ENCODE results near the gene SLC35E2B.
"Not testable (repeated sequence)": the region's sequence is repeated elsewhere in the genome, so short reads cannot be mapped to it uniquely, and the experiment has no call there.

SLC35E2B gene

GRCh38 chr1:1702506-1702905 lies 9.9 kb upstream of the SLC35E2B start:
- not testable (repeated sequence) for DNase-seq

- DNase-seq = not testable (repeated sequence)
Measured at GRCh38 chr1:1700557-1700956, 8.0 kb upstream of the SLC35E2B start.

DNA sequence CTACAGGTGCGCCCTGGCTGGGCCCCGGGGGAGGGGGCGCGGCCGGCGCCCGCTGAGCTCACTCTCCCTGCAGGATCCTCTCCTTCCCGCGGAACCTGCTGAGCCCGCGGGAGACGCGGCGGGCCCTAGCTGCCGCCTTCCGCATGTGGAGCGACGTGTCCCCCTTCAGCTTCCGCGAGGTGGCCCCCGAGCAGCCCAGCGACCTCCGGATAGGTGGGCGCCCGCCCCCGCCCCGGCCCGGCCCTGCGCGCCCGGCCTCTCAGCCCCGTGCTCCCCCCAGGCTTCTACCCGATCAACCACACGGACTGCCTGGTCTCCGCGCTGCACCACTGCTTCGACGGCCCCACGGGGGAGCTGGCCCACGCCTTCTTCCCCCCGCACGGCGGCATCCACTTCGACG lies 7.5 kb upstream of the SLC35E2B start:
- not testable (repeated sequence) for DNase-seq

DNA sequence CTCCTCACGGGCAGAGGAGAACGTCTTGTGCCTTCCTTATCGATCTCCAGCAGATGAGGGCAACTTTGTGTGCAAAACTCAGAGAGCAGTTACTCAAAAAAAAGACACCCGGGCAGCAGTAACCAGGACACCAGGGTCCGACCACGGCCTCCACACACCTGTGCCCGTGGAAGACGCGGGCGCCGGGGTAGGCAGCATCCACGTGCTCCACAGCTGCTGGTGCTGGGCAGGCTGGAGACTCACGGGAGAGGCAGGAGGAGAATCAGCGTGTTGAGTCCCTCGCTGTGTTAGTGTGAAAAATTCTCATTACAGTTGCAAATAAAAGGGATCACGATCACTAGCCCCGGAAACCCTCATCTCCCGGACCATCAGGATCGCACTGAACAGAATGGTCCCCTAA lies 6.5 kb upstream of the SLC35E2B start:
- not testable (repeated sequence) for DNase-seq

DNA sequence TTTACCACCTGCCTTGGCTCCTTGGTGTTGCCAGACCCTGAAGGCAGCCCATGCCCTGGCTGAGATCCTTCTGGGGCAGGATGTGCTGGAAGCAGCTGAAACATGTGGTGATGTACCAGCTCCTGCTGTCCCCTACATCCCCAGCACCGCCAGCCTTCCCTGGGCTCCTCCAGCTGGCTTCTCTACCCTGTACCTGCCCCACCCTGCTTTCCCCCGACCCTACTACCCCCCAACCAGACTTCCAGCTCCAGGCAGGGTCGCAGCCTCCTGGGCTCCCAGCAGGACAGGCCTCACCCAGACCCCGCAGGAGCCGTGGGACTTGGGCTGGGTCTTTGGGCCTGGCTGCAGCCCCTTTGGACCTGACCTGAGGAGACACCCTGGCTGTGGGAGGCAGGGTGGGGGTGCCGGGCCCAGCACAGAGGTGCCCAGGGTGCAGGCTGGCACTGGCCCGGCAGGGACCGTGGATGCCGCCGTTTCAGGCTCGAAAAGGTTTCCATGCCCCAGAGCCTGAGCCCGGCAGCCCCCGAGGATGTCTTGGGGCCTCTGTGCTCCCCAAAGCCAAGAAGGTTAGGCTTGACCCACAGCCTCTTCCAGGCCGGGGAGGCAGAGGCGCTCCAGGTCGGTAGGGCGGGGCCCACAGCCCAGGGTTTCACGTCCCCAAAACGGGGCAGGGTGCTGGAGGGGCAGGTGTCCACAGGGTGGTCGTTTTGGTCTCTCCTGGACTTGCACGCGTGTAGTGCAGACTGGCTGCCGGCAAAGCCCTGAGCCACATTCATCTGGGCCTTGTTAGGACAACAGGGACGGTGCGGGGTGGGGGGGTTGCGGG lies 5.0 kb upstream of the SLC35E2B start:
- not testable (repeated sequence) for DNase-seq

GRCh38 chr1:1696431-1697357 lies 4.1 kb upstream of the SLC35E2B start:
- not testable (repeated sequence) for DNase-seq

- DNase-seq = peak; percentile 8
Measured at GRCh38 chr1:1692324-1692713, 276 bp downstream of the SLC35E2B start.

DNA sequence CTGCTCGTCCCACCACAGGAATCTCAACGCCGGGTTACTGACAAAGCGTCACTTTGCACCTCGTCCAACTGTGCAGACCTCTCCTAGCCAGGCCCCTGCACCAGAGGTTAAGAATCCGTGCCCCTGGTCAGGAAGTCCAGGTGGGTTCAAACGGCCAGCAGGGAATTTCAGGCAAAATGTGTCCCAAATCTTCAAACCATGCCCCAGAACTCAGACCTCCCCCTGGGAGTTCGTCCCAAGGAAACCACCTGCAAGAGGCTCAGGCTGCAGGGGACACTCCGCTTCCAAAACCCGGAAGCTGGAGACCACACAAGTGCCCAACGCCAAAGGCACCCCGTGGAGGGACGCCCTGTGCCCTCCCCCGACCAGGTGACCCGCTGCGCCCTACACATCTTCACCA lies 1.2 kb downstream of the SLC35E2B start:
- DNase-seq = not testable (repeated sequence)

GRCh38 chr1:1689526-1689925 lies 3.1 kb downstream of the SLC35E2B start:
- not testable (repeated sequence) for DNase-seq

DNA sequence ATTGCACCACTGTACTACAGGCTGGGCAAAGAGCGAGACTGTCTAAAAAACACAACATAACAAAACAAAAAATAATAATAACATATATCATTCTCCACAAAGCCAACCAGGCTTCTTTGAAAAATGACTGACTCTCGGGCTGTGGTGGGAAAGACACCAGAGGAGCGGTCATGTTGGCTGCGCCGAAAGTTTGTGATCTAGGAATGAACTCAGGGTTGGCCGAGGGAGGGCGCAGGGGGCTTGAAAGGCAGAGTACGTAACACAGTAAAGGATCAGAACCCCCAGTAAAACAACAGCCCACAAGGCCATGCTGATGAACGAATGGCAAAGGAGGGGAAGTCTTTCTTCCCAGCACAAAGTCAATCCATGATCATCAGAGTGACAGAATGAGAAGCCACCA lies 4.7 kb downstream of the SLC35E2B start:
- no peak for DNase-seq

DNA sequence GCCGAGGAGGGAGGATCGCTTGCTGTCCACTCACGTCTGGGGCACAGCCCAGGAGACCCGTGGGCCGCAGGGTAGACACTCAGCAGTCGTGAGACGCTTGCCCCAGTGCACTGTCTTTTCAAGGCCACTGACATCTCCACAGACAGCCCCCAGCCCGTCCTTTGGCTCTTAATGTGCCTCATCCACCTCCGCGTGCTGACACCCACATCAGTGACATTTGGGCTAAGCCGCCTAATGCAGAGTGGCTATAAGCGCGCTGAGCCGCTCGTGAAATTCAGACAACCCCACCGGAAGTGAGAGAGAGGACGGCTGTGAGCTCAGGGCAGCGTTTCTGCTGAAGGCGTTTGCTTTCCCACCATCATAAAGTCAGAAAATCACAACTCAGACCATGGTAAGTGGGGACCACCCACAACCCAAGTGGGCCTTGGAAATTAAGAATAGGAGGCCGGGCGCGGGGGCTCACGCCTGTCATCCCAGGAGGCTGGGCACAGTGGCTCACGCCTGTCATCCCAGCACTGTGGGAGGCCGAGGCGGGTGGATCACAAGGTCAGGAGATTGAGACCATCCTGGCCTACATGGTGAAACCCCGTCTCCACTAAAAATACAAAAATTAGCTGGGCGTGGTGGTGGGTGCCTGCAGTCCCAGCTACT lies 8.4 kb downstream of the SLC35E2B start:
- no peak for DNase-seq

GRCh38 chr1:1683104-1683905 lies 9.3 kb downstream of the SLC35E2B start:
- DNase-seq = no peak

- no peak for DNase-seq
Measured at GRCh38 chr1:1680912-1681273, 11.7 kb downstream of the SLC35E2B start.

GRCh38 chr1:1680031-1680911 lies 12.3 kb downstream of the SLC35E2B start:
- no peak for DNase-seq

DNA sequence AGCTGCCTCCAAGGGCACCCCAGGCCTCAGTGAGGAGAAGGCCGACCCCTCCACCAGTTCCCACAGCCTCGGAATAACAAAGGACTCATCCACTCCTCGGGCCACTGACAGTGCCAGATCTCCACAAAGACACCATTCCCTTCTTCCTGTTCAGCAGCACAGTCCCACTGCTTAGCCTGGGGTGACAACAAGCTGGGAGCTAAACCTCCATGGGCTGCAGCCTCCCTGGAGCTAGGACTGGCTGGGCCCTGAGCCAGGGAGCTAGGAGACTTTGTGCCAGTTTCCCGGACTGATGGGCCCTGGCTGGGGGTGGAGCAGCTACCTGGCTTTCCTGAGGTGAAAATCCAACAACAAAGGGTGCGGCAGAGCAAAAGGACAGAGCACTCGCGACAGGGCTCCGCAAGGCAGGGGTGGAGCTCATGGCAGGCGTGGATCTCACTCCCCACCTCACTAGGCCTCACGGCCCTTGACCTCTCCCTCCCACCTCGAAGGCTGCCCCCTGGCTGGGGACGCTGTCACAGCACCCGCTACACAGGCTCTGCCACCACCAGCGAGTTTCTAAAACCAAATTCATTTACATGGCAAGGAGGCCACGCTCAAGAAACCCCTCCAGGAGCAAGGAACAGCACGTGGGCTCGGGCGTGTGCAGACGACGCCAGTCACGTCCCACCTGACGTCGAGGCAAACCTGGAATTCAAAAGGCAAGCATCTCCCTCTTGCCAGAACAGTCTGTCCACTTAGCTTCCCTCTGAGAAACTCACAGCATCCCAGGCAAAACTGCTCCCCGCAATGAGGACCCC lies 13.8 kb downstream of the SLC35E2B start:
- no peak for DNase-seq

DNA sequence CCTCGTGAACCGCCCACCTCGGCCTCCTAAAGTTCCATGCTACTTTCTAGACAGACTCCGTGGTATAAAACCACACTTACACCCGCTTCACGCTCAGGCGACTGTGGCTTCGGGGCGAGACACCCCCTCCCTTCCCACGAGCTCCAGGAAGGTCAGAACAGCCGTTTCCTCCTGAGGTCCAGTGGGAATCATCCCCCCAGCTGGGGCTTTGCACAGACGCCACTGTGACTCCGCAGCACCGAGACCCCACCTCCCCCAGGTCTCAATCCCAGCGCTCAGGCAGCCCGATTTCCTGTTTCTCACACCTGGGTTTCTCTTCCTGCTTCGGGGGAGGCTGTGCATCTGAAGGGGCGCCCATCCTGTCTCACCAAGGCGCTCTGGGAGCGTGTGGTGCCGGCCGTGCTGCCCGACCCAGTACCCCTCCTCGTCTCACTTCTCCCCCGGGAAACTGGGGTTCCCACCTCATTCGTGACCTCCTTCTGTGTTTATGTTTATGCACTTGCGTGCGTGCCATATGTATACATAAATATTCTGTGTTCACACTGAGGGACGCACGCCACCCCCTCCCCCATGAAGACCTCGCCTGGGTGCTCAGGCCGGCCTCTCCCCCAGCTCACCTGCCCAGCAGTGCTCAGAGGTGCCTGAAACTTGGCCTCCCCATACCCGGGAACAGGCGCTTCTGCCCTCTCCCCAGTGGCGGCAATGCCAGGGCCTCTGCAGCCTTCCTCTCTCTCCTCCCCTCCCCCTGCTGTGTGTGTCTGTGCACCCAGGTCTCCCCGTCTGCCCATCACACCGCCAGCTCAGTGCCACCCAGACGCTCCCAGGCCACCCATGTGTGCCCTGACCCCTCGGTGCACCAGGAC lies 14.6 kb downstream of the SLC35E2B start:
- no peak for DNase-seq

GRCh38 chr1:1676087-1676486 lies 16.5 kb downstream of the SLC35E2B start:
- not testable (repeated sequence) for DNase-seq

DNA sequence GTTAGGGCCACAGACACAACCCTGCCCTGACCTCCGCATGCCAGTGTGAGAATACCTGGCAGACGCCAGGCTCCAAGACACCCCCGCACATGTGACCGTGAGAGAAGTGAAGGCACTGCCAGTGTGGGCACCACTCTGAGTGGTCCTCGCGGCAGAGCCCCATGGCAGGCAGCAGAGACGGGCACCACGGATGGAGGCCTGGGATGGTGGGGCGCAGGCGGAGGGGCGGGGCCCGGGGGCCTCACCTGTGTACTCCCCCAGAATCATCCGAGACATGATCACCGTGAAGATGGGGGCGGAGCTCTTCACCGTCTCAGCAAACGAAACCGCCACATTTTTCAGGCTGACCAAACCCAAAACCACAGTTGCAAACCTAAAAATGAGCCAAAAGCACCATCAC lies 17.4 kb downstream of the SLC35E2B start:
- DNase-seq = not testable (repeated sequence)

GRCh38 chr1:1674806-1675205 lies 17.8 kb downstream of the SLC35E2B start:
- not testable (repeated sequence) for DNase-seq
